Tibial nerve (tissue), 4 donors: ENCODE results near the gene MAPK14. TPM values are rescaled to one million over a fixed set of nuclear protein-coding genes. Genes with fewer than 3 reads are reported as not detected.

ENCODE experiments used
- DNase-seq, 2 donors: peaks; one replicate each; pipeline ENCODE4 v3.0.0-alpha.2; 2019; ENCODE audit warnings: low spot score in 2 of 2
- H3K27ac ChIP-seq, 4 donors: fragments of 200-600 bp; sonication (generic) in 3 of 4; one replicate each; pipeline ENCODE4 v1.5.1; 2017 to 2019; ENCODE audit warnings: mild to moderate bottlenecking in 1 of 4
- H3K27me3 ChIP-seq, 2 donors: fragments of 200-600 bp; sonication (generic) in 1 of 2; one replicate each; pipeline versions ENCODE4 v1.5.1 to v1.6.0; 2017 to 2019
- H3K36me3 ChIP-seq, 3 donors: fragments of 200-600 bp; sonication (generic); one replicate each; pipeline ENCODE4 v1.5.1; 2018 to 2019
- H3K4me1 ChIP-seq, 4 donors: fragments of 200-600 bp; sonication (generic) in 3 of 4; one replicate each; pipeline ENCODE4 v1.5.1; 2017 to 2019
- H3K4me3 ChIP-seq, 4 donors: fragments of 200-600 bp; sonication (generic) in 3 of 4; one replicate each; pipeline ENCODE4 v1.5.1; 2017 to 2019; ENCODE audit warnings: mild to moderate bottlenecking in 1 of 4, moderate library complexity in 1 of 4
- H3K9me3 ChIP-seq, 4 donors: fragments of 200-600 bp; sonication (generic) in 3 of 4; one replicate each; pipeline ENCODE4 v1.5.1; 2017 to 2019
- EP300 ChIP-seq, 2 donors: sonication (generic); formaldehyde crosslinking; IDR thresholded peaks; one replicate each; pipeline ENCODE4 v1.6.1; 2017; ENCODE audit warnings: antibody characterized with exemption in 2 of 2, mild to moderate bottlenecking in 1 of 2
- POLR2A ChIP-seq, 2 donors: fragments of 450-650 bp; IDR thresholded peaks; one replicate each; pipeline ENCODE4 v1.6.1; 2017; ENCODE audit warnings: antibody characterized with exemption in 2 of 2, mild to moderate bottlenecking in 2 of 2, moderate library complexity in 2 of 2
- WGBS, 2 donors: methylation state at CpG; one replicate each; pipeline ENCODE4 v1.1.5; 2018; 5-methylcytosine and 5-hydroxymethylcytosine counted together
- total RNA-seq, 4 donors: library from RNA; depleted of rRNA; stranded (reverse); fragments of >200 nt; gene quantifications; one replicate each; pipeline ENCODE4 v1.1.0, GENCODE V29; 2016
- TF ChIP-seq, protein P1 (sequence below), 5 experiments: fragments of 200-600 bp in 3 of 5; fragments of 450-650 bp in 2 of 5; sonication (generic) in 3 of 5; IDR thresholded peaks; one replicate each; pipeline ENCODE4 v1.5.1; 2016 to 2019; ENCODE audit warnings: antibody characterized with exemption in 5 of 5, mild to moderate bottlenecking in 3 of 5, moderate library complexity in 2 of 5

Gene MAPK14
- total RNA-seq, 4 donors from 2014 or later = 73.5 to 88.1 (median 83.2) TPM

DNA sequence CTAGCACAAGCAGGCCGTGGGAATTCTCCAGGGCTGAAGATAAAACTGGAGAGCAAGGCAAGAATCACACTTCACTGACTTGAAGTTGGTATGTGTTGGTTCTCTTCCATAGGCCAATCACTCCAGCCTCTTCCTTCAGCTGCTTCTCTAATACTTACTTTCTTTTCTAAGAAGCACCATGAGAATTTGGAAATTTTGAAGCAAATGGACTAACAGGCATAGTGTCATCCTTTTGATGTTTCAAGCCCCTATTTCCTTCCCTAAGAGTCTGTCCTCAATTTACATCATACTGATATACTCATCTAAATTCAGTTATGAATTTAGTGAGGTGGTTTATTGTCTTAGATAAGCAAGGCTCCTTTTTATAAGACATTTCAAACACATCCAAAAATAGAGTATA, 27.2 kb upstream of the MAPK14 start:
- no peaks in the 10 kb centered on the region for H3K4me1 ChIP-seq

DNA sequence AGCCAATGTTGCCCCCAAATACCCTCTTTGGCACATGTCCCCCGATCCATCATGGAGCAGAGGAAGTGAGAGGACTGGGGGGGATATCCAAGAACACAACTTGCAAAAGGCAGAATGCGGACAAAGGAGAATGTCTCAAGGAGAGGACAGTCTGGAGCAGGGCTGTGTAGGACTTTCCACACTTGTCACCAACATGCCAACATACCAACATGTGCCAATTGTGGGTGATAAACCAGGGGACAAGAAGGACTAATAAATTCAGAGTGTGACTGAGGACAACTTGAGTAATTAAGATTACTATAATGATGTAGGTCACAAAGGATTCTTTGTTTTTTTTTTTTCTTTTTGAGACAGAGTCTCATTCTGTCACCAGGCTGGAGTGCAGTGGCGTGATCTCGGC, 11.9 kb upstream of the MAPK14 start:
- Histone ChIP-seq H3K36me3 (no peaks in the 10 kb centered on the region), H3K27me3 (no peaks in the 10 kb centered on the region), H3K4me3 (no peak overlapping the region), H3K27ac (no peak overlapping the region), H3K4me1 (no peaks in the 10 kb centered on the region), H3K9me3 (no peaks in the 10 kb centered on the region)
- no peak for DNase-seq
- WGBS, 2 donors = 59 to 66% methylated on average over 4 of the region's 4 CpGs
- TF ChIP-seq, protein P1, sequence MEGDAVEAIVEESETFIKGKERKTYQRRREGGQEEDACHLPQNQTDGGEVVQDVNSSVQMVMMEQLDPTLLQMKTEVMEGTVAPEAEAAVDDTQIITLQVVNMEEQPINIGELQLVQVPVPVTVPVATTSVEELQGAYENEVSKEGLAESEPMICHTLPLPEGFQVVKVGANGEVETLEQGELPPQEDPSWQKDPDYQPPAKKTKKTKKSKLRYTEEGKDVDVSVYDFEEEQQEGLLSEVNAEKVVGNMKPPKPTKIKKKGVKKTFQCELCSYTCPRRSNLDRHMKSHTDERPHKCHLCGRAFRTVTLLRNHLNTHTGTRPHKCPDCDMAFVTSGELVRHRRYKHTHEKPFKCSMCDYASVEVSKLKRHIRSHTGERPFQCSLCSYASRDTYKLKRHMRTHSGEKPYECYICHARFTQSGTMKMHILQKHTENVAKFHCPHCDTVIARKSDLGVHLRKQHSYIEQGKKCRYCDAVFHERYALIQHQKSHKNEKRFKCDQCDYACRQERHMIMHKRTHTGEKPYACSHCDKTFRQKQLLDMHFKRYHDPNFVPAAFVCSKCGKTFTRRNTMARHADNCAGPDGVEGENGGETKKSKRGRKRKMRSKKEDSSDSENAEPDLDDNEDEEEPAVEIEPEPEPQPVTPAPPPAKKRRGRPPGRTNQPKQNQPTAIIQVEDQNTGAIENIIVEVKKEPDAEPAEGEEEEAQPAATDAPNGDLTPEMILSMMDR (IDR thresholded peaks at IDR 0.05) = no peak
- TF ChIP-seq POLR2A (IDR thresholded peaks at IDR 0.05) = no peak

More for the DNA sequence above, 27.2 kb upstream of the MAPK14 start:
- Histone ChIP-seq H3K27ac (no peak overlapping the region), H3K4me3 (no peak overlapping the region), H3K27me3 (no peaks in the 10 kb centered on the region), H3K9me3 (no peaks in the 10 kb centered on the region), H3K36me3 (no peaks in the 10 kb centered on the region)
- WGBS, 2 donors = 77% methylated on average over 1 of the region's 1 CpG
- no peak for DNase-seq
- TF ChIP-seq, protein P1 (IDR thresholded peaks at IDR 0.05) = no peak
- TF ChIP-seq EP300 (IDR thresholded peaks at IDR 0.05) (no peak), POLR2A (IDR thresholded peaks at IDR 0.05) (no peak)

DNA sequence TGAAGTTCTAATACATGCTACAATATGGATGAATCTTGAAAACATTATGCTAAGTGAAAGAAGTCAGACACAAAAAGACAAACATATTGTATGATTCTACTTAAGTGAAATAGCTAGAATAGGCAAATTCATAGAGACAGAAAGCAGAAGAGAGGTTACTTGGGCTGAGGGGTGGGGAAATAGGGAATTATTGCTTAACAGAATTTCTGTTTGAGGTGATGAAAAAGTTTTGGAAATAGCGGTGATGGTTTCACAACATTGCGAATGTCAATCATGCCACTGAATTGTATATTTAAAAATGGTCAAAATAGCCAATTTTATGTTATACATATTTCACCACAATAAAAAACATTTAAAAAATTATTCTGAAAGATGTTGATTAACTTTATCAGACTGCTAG, 9.3 kb upstream of the MAPK14 start:
- TF ChIP-seq, protein P1 (IDR thresholded peaks at IDR 0.05) = no peak
- no peak for TF ChIP-seq POLR2A (IDR thresholded peaks at IDR 0.05)
- TF ChIP-seq EP300 (IDR thresholded peaks at IDR 0.05) = no peak
- Histone ChIP-seq H3K27me3 (no peaks in the 10 kb centered on the region), H3K27ac (no peak overlapping the region), H3K4me1 (no peaks in the 10 kb centered on the region), H3K9me3 (no peaks in the 10 kb centered on the region), H3K36me3 (no peaks in the 10 kb centered on the region), H3K4me3 (no peak overlapping the region)
- DNase-seq = no peak
- 81 to 94% methylated on average over 2 of the region's 2 CpGs for WGBS, 2 donors

DNA sequence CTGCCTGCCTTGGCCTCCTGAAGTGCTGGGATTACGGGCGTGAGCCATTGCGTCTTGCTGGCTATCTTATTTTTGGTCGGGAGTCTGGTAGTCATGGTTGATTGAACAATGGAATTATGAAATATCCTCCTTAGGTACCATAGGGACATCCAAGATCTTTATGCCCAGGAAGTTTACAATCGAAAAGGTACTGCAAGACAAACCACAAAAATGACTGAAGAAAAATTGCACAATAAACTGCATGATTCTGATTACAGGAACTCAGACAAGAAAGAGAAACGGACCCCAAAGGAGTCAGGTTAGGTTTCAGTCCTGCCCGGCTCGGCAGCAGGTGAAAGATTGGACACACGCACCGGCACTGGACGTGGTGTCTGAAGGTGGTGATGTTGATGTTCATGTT, 8.4 kb upstream of the MAPK14 start:
- WGBS, 2 donors = 90% methylated on average over 11 of the region's 11 CpGs
- Histone ChIP-seq H3K27me3 (peaks cover 0 to 7% of the 10 kb centered on the region in 2 donors), H3K27ac (no peak overlapping the region), H3K36me3 (no peaks in the 10 kb centered on the region), H3K4me3 (no peak overlapping the region), H3K9me3 (no peaks in the 10 kb centered on the region), H3K4me1 (peaks cover 0 to under 1% (median 0%) of the 10 kb centered on the region in 4 donors)
- TF ChIP-seq EP300 (IDR thresholded peaks at IDR 0.05) = no peak
- TF ChIP-seq, protein P1 (IDR thresholded peaks at IDR 0.05) = no peak
- TF ChIP-seq POLR2A (IDR thresholded peaks at IDR 0.05) = no peak
- DNase-seq = no peak

DNA sequence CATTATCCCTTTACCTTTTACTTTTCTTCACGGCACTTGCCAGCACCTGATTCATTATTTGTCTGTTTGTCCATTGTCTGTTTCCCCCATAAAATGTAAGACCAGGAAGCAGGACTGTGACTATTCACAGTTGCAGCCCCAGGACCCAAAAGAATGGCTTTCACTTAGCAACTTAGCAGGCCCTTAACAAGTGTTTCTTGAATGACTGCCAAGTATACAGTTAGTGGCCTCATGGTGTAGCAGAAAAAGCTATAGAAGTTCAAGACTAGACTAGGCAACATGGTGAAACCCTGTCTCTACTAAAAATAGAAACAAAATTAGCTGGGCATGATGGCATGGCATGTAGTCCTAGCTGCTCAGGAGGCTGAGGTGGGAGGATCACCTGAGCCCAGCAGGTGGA, 7.5 kb upstream of the MAPK14 start:
- no peak for DNase-seq
- Histone ChIP-seq H3K4me3 (no peak overlapping the region), H3K27ac (no peak overlapping the region), H3K9me3 (no peaks in the 10 kb centered on the region), H3K4me1 (peaks cover 0 to 5% (median 0%) of the 10 kb centered on the region in 4 donors), H3K27me3 (peaks cover 0 to 15% of the 10 kb centered on the region in 2 donors), H3K36me3 (no peaks in the 10 kb centered on the region)
- 4 to 17% methylated on average over 1 of the region's 1 CpG for WGBS, 2 donors
- TF ChIP-seq POLR2A (IDR thresholded peaks at IDR 0.05) = no peak
- TF ChIP-seq, protein P1 (IDR thresholded peaks at IDR 0.05) = no peak
- TF ChIP-seq EP300 (IDR thresholded peaks at IDR 0.05) = no peak
